Measurements from ENCODE around the gene G2E3.

DNA sequence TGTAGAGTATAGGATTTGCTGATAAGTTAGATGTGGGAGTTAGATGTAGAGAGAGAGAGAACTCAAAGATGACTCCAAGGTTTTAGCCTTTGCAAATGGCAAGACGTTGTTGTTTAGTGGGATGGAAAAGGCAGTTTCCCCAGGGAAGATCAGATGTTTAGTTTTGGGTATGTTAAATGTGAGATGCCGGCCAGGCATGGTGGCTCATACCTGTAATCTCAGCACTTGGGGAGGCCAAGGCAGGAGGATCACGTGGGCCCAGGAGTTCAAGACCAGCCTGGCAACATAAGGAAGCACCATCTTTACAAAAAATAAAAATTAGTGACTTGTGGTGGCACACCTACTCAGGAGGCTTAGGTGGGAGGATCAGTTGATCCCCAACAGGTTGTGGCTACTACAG is 96.7 kb downstream of the G2E3 start:
- TF ChIP-seq, protein P1, sequence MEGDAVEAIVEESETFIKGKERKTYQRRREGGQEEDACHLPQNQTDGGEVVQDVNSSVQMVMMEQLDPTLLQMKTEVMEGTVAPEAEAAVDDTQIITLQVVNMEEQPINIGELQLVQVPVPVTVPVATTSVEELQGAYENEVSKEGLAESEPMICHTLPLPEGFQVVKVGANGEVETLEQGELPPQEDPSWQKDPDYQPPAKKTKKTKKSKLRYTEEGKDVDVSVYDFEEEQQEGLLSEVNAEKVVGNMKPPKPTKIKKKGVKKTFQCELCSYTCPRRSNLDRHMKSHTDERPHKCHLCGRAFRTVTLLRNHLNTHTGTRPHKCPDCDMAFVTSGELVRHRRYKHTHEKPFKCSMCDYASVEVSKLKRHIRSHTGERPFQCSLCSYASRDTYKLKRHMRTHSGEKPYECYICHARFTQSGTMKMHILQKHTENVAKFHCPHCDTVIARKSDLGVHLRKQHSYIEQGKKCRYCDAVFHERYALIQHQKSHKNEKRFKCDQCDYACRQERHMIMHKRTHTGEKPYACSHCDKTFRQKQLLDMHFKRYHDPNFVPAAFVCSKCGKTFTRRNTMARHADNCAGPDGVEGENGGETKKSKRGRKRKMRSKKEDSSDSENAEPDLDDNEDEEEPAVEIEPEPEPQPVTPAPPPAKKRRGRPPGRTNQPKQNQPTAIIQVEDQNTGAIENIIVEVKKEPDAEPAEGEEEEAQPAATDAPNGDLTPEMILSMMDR (conservative IDR thresholded peaks at IDR 0.05 in 1 of 2, IDR thresholded peaks at IDR 0.05 in 1 of 2; ENCODE audit: low read depth in 1 of 2, low read length in 2 of 2), result no peak
- no peak for TF ChIP-seq EZH2 (IDR thresholded peaks at IDR 0.05; ENCODE audit: low read length, missing control alignments)

Measured in fibroblast of lung (primary cell).